A549 (cell line): ENCODE data around the gene GNG12. TPM values are rescaled to one million over a fixed set of nuclear protein-coding genes. Genes with fewer than 3 reads are reported as not detected.

ENCODE experiments used
- ATAC-seq, 2 experiments: fragments of 200-7000 bp in 1 of 2; fragments of >200 bp in 1 of 2; cut with Nextera tagmentation in 1 of 2; cut with Tn5 transposase in 1 of 2; 3 replicates each; pipeline versions ENCODE4 v1.8.0 to v1.9.1; 2018 to 2020; ENCODE audit warnings: mild to moderate bottlenecking in 1 of 2, moderate library complexity in 1 of 2
- CTCF ChIA-PET: fragments of 300-600 bp; sonication (Branson Sonifier 250); formaldehyde crosslinking; extraction: SDS; loops from one replicate; lab custom pipeline; 2021; ENCODE audit warnings: antibody characterized with exemption, inconsistent platforms; lab: Yijun Ruan, JAX
- POLR2A ChIA-PET: fragments of 350-600 bp; formaldehyde crosslinking; extraction: SDS; loops from one replicate; lab custom pipeline; 2021; ENCODE audit warnings: antibody characterized with exemption, inconsistent platforms; lab: Yijun Ruan, JAX
- DNase-seq, 2 experiments: peaks; one replicate each; pipeline versions ENCODE4 v3.0.0 to v3.0.0-alpha.2; 2011 to 2016; ENCODE audit warnings: low read depth in 1 of 2, low spot score in 1 of 2
- FAIRE-seq: peaks from 2 replicates; lab custom pipeline; 2011; peaks lifted over from hg19 to GRCh38; lab: Jason Lieb, UNC
- H3K27ac ChIP-seq, 2 experiments: fragments of >200 bp; sonication (Bioruptor Twin); formaldehyde crosslinking; 3 replicates each; pipeline ENCODE4 v1.5.1; 2016 to 2017
- H3K4me1 ChIP-seq: fragments of >200 bp; sonication (Bioruptor Twin); formaldehyde crosslinking; 3 replicates; pipeline ENCODE4 v1.6.1; 2016
- H3K4me2 ChIP-seq: fragments of >200 bp; sonication (Bioruptor Twin); formaldehyde crosslinking; 3 replicates; pipeline ENCODE4 v1.6.1; 2016
- H3K4me3 ChIP-seq: fragments of >200 bp; sonication (Bioruptor Twin); formaldehyde crosslinking; 3 replicates; pipeline ENCODE4 v1.5.1; 2016
- H3K9me3 ChIP-seq: fragments of >200 bp; sonication (Bioruptor Twin); formaldehyde crosslinking; 3 replicates; pipeline ENCODE4 v1.6.1; 2016
- EHF ChIP-seq: fragments of 250-450 bp; sonication (Bioruptor Pico); IDR thresholded peaks from 2 replicates; pipeline ENCODE4 v1.5.0; 2020; ENCODE audit warnings: mild to moderate bottlenecking
- ESRRA ChIP-seq: fragments of 150-350 bp; IDR thresholded peaks from 2 replicates; pipeline ENCODE4 v1.6.1; 2014; ENCODE audit warnings: mild to moderate bottlenecking, low read length, borderline replicate concordance
- FOSL2 ChIP-seq, 2 experiments: fragments of 450-650 bp in 1 of 2; fragments of >200 bp in 1 of 2; sonication (Bioruptor Twin) in 1 of 2; formaldehyde crosslinking; IDR thresholded peaks; 2 replicates each; pipeline versions ENCODE4 v1.5.0 to v1.6.1; 2016 to 2020; ENCODE audit warnings: mild to moderate bottlenecking in 1 of 2, moderate library complexity in 1 of 2
- HOXB13 ChIP-seq: fragments of 250-450 bp; sonication (Bioruptor Pico); IDR thresholded peaks from 2 replicates; pipeline ENCODE4 v1.5.0; 2020; ENCODE audit warnings: low read depth, mild to moderate bottlenecking, moderate library complexity
- JUNB ChIP-seq: fragments of >200 bp; sonication (Bioruptor Twin); formaldehyde crosslinking; IDR thresholded peaks from 2 replicates; pipeline ENCODE4 v1.6.1; 2016
- MAFK ChIP-seq: fragments of 450-650 bp; IDR thresholded peaks from 2 replicates; pipeline ENCODE4 v1.6.1; 2014; ENCODE audit not compliant: partially characterized antibody
- MYC ChIP-seq: IDR thresholded peaks from 2 replicates; pipeline ENCODE4 v1.6.1; 2012; ENCODE audit warnings: mild to moderate bottlenecking, inconsistent platforms, low read length, improper control_type of control experiment, borderline replicate concordance
- NPAS2 ChIP-seq: fragments of 250-450 bp; sonication (Bioruptor Pico); IDR thresholded peaks from 2 replicates; pipeline ENCODE4 v1.8.0; 2022; ENCODE audit warnings: mild to moderate bottlenecking, moderate library complexity, borderline replicate concordance
- RAD21 ChIP-seq, 2 experiments: fragments of >200 bp in 1 of 2; sonication (Bioruptor Twin) in 1 of 2; formaldehyde crosslinking in 1 of 2; IDR thresholded peaks in 1 of 2; conservative IDR thresholded peaks in 1 of 2; 2 replicates in 1 of 2; 3 replicates in 1 of 2; pipeline ENCODE4 v1.6.1; 2012 to 2018; ENCODE audit warnings: inconsistent platforms in 1 of 2
- RFX5 ChIP-seq: fragments of 450-650 bp; IDR thresholded peaks from 2 replicates; pipeline ENCODE4 v1.7.1; 2014; ENCODE audit warnings: antibody characterized with exemption, mild to moderate bottlenecking, moderate library complexity
- RNF2 ChIP-seq: fragments of 200-600 bp; sonication (generic); IDR thresholded peaks from 2 replicates; pipeline ENCODE4 v1.6.1; 2016; ENCODE audit warnings: low read depth, mild to moderate bottlenecking, antibody characterized with exemption, moderate library complexity, borderline replicate concordance
- SREBF2 ChIP-seq: fragments of 450-650 bp; IDR thresholded peaks from 2 replicates; pipeline ENCODE4 v1.6.1; 2014; ENCODE audit warnings: mild to moderate bottlenecking, moderate library complexity
- TFCP2L1 ChIP-seq: fragments of 250-450 bp; sonication (Bioruptor Pico); IDR thresholded peaks from 2 replicates; pipeline ENCODE4 v1.5.0; 2021; ENCODE audit warnings: mild to moderate bottlenecking
- WGBS: methylation state at CpG from one replicate; pipeline ENCODE4 v1.1.6; 2017; ENCODE audit errors: missing lambda C conversion rate; 5-methylcytosine and 5-hydroxymethylcytosine counted together
- polyA plus RNA-seq, 4 experiments: library from polyadenylated mRNA; depleted of rRNA in 3 of 4; stranded (reverse); fragments of >200 nt; fragmentation: RNase III in 1 of 4; extraction: RNeasy Plus Mini Kit Qiagen cat#74134 plus additional on column Dnase treatment in 1 of 4; gene quantifications; 2 replicates in 3 of 4; 3 replicates in 1 of 4; pipeline ENCODE4 v1.2.3, GENCODE V29; 2011 to 2017
- TF ChIP-seq, protein P1 (sequence below): fragments of >200 bp; sonication (Bioruptor Twin); formaldehyde crosslinking; IDR thresholded peaks from 2 replicates; pipeline ENCODE4 v1.6.1; 2016
- TF ChIP-seq, protein P2 (sequence below): fragments of 250-450 bp; sonication (Bioruptor Pico); IDR thresholded peaks from 2 replicates; pipeline ENCODE4 v1.5.0; 2021; ENCODE audit warnings: mild to moderate bottlenecking, moderate library complexity, borderline replicate concordance
- TF ChIP-seq, protein P3 (sequence below): IDR thresholded peaks from 2 replicates; pipeline ENCODE4 v1.6.1; 2012
- TF ChIP-seq, protein P4 (sequence below): fragments of >200 bp; sonication (Bioruptor Twin); formaldehyde crosslinking; IDR thresholded peaks from 3 replicates; pipeline ENCODE4 v1.5.1; 2016

GNG12 gene
- polyA plus RNA-seq, 2 of the 4 experiments (the other 2 are of a cell fraction) = 91.8 to 132 TPM

DNA sequence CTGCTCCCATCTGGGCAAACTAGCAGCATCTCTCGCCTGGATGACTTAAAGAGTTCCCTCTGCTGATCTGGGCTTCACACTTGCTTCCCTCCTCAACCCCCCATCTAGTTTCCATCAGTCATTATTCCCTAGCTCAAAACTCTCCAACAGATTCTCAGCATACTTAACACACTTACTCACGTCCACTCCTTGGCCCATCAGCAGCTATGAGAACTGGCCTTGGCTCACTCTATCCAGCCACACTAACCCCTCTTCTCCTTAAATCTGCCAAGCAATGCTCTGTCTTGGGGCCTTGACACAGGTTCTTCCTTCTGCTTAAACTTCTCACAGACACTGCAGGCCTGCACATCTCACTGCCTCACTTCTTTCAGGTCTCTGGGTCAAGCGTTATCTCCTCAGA is 41.6 kb downstream of the GNG12 start:
- no peak for FAIRE-seq
- POLR2A ChIA-PET = interaction anchor here (1.4 kb wide), 1 partner anchor 42 kb away, joined by 4 read pairs; the partner anchor contains the start of gene GNG12
- peak; percentile 54 to 86 for DNase-seq
- TF ChIP-seq RNF2 (no peak), NPAS2 (no peak), TFCP2L1 (no peak), EHF (CRISPR knock-in tag) (no peak), HOXB13 (CRISPR knock-in tag) (no peak), FOSL2 (IDR thresholded peaks at IDR 0.05) (0 out of 2 replicates have a peak, but pooled peaks have one; percentile 6), FOSL2 (CRISPR knock-in tag; IDR thresholded peaks at IDR 0.05) (peak; percentile 38; the same call in 1 of the 2 replicates), JUNB (no peak), MYC (no peak), ESRRA (no peak), RFX5 (no peak), MAFK (peak; percentile 0)
- TF ChIP-seq, protein P1, sequence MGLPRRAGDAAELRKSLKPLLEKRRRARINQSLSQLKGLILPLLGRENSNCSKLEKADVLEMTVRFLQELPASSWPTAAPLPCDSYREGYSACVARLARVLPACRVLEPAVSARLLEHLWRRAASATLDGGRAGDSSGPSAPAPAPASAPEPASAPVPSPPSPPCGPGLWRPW = no peak
- TF ChIP-seq, protein P2, sequence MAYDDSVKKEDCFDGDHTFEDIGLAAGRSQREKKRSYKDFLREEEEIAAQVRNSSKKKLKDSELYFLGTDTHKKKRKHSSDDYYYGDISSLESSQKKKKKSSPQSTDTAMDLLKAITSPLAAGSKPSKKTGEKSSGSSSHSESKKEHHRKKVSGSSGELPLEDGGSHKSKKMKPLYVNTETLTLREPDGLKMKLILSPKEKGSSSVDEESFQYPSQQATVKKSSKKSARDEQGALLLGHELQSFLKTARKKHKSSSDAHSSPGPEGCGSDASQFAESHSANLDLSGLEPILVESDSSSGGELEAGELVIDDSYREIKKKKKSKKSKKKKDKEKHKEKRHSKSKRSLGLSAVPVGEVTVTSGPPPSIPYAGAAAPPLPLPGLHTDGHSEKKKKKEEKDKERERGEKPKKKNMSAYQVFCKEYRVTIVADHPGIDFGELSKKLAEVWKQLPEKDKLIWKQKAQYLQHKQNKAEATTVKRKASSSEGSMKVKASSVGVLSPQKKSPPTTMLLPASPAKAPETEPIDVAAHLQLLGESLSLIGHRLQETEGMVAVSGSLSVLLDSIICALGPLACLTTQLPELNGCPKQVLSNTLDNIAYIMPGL (CRISPR knock-in tag) = no peak
- TF ChIP-seq, protein P3, sequence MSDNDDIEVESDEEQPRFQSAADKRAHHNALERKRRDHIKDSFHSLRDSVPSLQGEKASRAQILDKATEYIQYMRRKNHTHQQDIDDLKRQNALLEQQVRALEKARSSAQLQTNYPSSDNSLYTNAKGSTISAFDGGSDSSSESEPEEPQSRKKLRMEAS = peak; percentile 42; the same call in 1 of the 2 replicates
- TF ChIP-seq, protein P4, sequence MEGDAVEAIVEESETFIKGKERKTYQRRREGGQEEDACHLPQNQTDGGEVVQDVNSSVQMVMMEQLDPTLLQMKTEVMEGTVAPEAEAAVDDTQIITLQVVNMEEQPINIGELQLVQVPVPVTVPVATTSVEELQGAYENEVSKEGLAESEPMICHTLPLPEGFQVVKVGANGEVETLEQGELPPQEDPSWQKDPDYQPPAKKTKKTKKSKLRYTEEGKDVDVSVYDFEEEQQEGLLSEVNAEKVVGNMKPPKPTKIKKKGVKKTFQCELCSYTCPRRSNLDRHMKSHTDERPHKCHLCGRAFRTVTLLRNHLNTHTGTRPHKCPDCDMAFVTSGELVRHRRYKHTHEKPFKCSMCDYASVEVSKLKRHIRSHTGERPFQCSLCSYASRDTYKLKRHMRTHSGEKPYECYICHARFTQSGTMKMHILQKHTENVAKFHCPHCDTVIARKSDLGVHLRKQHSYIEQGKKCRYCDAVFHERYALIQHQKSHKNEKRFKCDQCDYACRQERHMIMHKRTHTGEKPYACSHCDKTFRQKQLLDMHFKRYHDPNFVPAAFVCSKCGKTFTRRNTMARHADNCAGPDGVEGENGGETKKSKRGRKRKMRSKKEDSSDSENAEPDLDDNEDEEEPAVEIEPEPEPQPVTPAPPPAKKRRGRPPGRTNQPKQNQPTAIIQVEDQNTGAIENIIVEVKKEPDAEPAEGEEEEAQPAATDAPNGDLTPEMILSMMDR = no peak
- Histone ChIP-seq H3K4me3 (peak overlapping the region; percentile 18; the same call in 2 of the 3 replicates), H3K4me1 (peaks cover 81% of the 10 kb centered on the region), H3K4me2 (peak overlapping the region; percentile 93), H3K27ac (peak overlapping the region; percentile 89 to 99), H3K9me3 (peaks cover 7% of the 10 kb centered on the region; the same call in 2 of the 3 replicates)
- ATAC-seq = peak; percentile 91 to 93
- WGBS = 0% methylated on average over 3 of the region's 3 CpGs
- CTCF ChIA-PET = interaction anchor here (0.6 to 1.8 kb wide), 3 partner anchors 20 to 26 kb away, joined by 3 to 8 read pairs (median 3); no protein-coding TSS in a partner anchor

DNA sequence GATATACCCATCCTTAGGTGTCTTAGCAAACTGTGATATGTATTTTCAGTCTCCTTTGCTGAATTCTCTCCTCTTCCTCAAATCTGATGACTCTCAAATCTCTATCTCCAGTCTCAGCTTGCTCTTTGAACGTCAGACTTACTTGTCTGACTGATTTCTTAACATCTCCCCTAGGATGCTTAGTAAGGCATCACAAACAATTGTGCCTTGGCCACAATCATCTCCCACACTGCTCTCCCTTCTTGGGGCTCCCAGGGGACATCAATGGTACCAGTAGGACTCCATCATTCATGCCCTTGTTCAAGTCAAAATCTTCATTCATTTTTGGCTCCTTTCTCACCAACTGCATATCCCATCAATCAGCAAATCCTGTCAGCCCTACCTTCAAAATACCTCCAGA is 42.0 kb downstream of the GNG12 start:
- Histone ChIP-seq H3K4me2 (peak overlapping the region; percentile 93), H3K27ac (peak overlapping the region; percentile 89 to 99), H3K4me3 (peak overlapping the region; percentile 18; the same call in 2 of the 3 replicates), H3K9me3 (peaks cover 2% of the 10 kb centered on the region; the same call in 2 of the 3 replicates), H3K4me1 (peaks cover 85% of the 10 kb centered on the region)
- WGBS = 17% methylated on average over 1 of the region's 1 CpG
- ATAC-seq (peak; percentile 14 to 35; a peak in 5 of 6 replicates), DNase-seq (no peak), FAIRE-seq (no peak)
- TF ChIP-seq RAD21 (conservative IDR thresholded peaks at IDR 0.05 in 1 of 2, IDR thresholded peaks at IDR 0.05 in 1 of 2) = no peak
- TF ChIP-seq MAFK = peak; percentile 45
- no peak for TF ChIP-seq SREBF2
- ChIA-PET CTCF (interaction anchor here (0.6 to 1.8 kb wide), 3 partner anchors 19 to 26 kb away, joined by 3 to 8 read pairs (median 3); no protein-coding TSS in a partner anchor), POLR2A (interaction anchor here (1.4 kb wide), 1 partner anchor 42 kb away, joined by 4 read pairs; the partner anchor contains the start of gene GNG12)
